H9 (cell line): ENCODE measurements around the gene ARPC2. TPM values are rescaled to one million over a fixed set of nuclear protein-coding genes. Genes with fewer than 3 reads are reported as not detected.

ENCODE experiments used
- DNase-seq: peaks from one replicate; pipeline ENCODE4 v3.0.0-alpha.2; 2017
- H2AFZ ChIP-seq: one replicate; pipeline ENCODE4 v1.6.1; 2013; ENCODE audit warnings: mild to moderate bottlenecking, low read length, control low read depth, moderate library complexity
- H2AK5ac ChIP-seq: 2 replicates; pipeline ENCODE4 v1.6.1; 2013; ENCODE audit warnings: low read length, control low read depth, mixed read lengths; ENCODE audit not compliant: insufficient read length
- H2BK120ac ChIP-seq: one replicate; pipeline ENCODE4 v1.6.1; 2013; ENCODE audit warnings: low read depth, mild to moderate bottlenecking, low read length, control low read depth, inconsistent platforms; ENCODE audit not compliant: poor library complexity, severe bottlenecking
- H2BK12ac ChIP-seq: 2 replicates; pipeline ENCODE4 v1.6.1; 2013; ENCODE audit warnings: low read length, control low read depth, mixed read lengths, low read depth; ENCODE audit not compliant: insufficient read length
- H2BK15ac ChIP-seq: 2 replicates; pipeline ENCODE4 v1.6.1; 2013; ENCODE audit warnings: low read depth, low read length, control low read depth
- H2BK20ac ChIP-seq: one replicate; pipeline ENCODE4 v1.6.1; 2013; ENCODE audit warnings: low read depth, mild to moderate bottlenecking, low read length, control low read depth, inconsistent platforms; ENCODE audit not compliant: poor library complexity, severe bottlenecking
- H2BK5ac ChIP-seq: 2 replicates; pipeline ENCODE4 v1.6.1; 2013; ENCODE audit warnings: low read length, control low read depth, mixed read lengths; ENCODE audit not compliant: insufficient read length
- H3K14ac ChIP-seq: 2 replicates; pipeline ENCODE4 v1.6.1; 2013; ENCODE audit warnings: low read length, control low read depth; ENCODE audit not compliant: insufficient read depth
- H3K18ac ChIP-seq: 2 replicates; pipeline ENCODE4 v1.6.1; 2013; ENCODE audit warnings: low read depth, mild to moderate bottlenecking, mixed read lengths, low read length, control low read depth; ENCODE audit not compliant: insufficient read length
- H3K23ac ChIP-seq: 2 replicates; pipeline ENCODE4 v1.6.1; 2013; ENCODE audit warnings: low read length, control low read depth, mixed read lengths, low read depth; ENCODE audit not compliant: insufficient read length
- H3K23me2 ChIP-seq: 2 replicates; pipeline ENCODE4 v1.6.1; 2013; ENCODE audit warnings: low read depth, mild to moderate bottlenecking, mixed read lengths, low read length, control low read depth; ENCODE audit not compliant: insufficient read length, poor library complexity, severe bottlenecking
- H3K27ac ChIP-seq: 2 replicates; pipeline ENCODE4 v1.5.1; 2013; ENCODE audit warnings: low read length, control low read depth, mixed read lengths, low read depth; ENCODE audit not compliant: insufficient read length
- H3K27me3 ChIP-seq: 2 replicates; pipeline ENCODE4 v1.6.1; 2013; ENCODE audit warnings: low read length, control low read depth, inconsistent platforms; ENCODE audit not compliant: insufficient read depth
- H3K4ac ChIP-seq: 2 replicates; pipeline ENCODE4 v1.6.1; 2013; ENCODE audit warnings: low read depth, mild to moderate bottlenecking, control low read depth, inconsistent platforms, low read length, moderate library complexity
- H3K4me1 ChIP-seq: 2 replicates; pipeline ENCODE4 v1.6.1; 2013; ENCODE audit warnings: low read length, control low read depth, inconsistent platforms; ENCODE audit not compliant: insufficient read depth
- H3K4me2 ChIP-seq: 2 replicates; pipeline ENCODE4 v1.6.1; 2013; ENCODE audit warnings: low read length, control low read depth, mixed read lengths; ENCODE audit not compliant: insufficient read length, insufficient read depth
- H3K56ac ChIP-seq: 2 replicates; pipeline ENCODE4 v1.6.1; 2013; ENCODE audit warnings: low read depth, mild to moderate bottlenecking, mixed read lengths, low read length, control low read depth; ENCODE audit not compliant: insufficient read length
- H3K79me1 ChIP-seq: 2 replicates; pipeline ENCODE4 v1.6.1; 2013; ENCODE audit warnings: low read depth, mild to moderate bottlenecking, moderate library complexity, low read length, control low read depth, inconsistent platforms; ENCODE audit not compliant: insufficient read depth, poor library complexity, severe bottlenecking
- H3K79me2 ChIP-seq: 2 replicates; pipeline ENCODE4 v1.6.1; 2013; ENCODE audit warnings: low read length, control low read depth, inconsistent platforms; ENCODE audit not compliant: insufficient read depth
- H3K9ac ChIP-seq: 2 replicates; pipeline ENCODE4 v1.6.1; 2013; ENCODE audit warnings: low read length, control low read depth, mixed read lengths; ENCODE audit not compliant: insufficient read length; ENCODE audit errors: extremely low read depth
- H3K9me3 ChIP-seq: one replicate; pipeline ENCODE4 v1.6.1; 2013; ENCODE audit warnings: low read depth, low read length, inconsistent platforms; ENCODE audit not compliant: control insufficient read depth
- H3T11ph ChIP-seq: one replicate; pipeline ENCODE4 v1.6.1; 2013; ENCODE audit warnings: mild to moderate bottlenecking, low read length, control low read depth, inconsistent platforms
- H4K20me1 ChIP-seq: one replicate; pipeline ENCODE4 v1.6.1; 2013; ENCODE audit not compliant: control insufficient read depth, insufficient read length, insufficient read depth
- H4K5ac ChIP-seq: 2 replicates; pipeline ENCODE4 v1.6.1; 2013; ENCODE audit warnings: low read depth, mild to moderate bottlenecking, mixed read lengths, low read length, control low read depth; ENCODE audit not compliant: insufficient read length
- H4K8ac ChIP-seq: replicated peaks from 2 replicates; pipeline ENCODE4 v1.6.1; 2013; ENCODE audit warnings: low read length, control low read depth, mixed read lengths, low read depth; ENCODE audit not compliant: insufficient read length
- H4K91ac ChIP-seq: 2 replicates; pipeline ENCODE4 v1.6.1; 2013; ENCODE audit warnings: low read depth, mild to moderate bottlenecking, moderate library complexity, mixed read lengths, low read length, control low read depth; ENCODE audit not compliant: insufficient read length
- H3K27ac Mint-ChIP-seq, 3 experiments: 2 replicates in 2 of 3; 3 replicates in 1 of 3; pipeline ENCODE4 v1.8.0; 2020 to 2021; ENCODE audit warnings: mixed read lengths in 3 of 3, mild to moderate bottlenecking in 1 of 3, moderate library complexity in 1 of 3
- H3K27me3 Mint-ChIP-seq: 2 replicates; pipeline ENCODE4 v1.8.0; 2021; ENCODE audit warnings: low read depth, mild to moderate bottlenecking, moderate library complexity, mixed read lengths
- H3K36me3 Mint-ChIP-seq, 3 experiments: 2 replicates in 2 of 3; 3 replicates in 1 of 3; pipeline ENCODE4 v1.8.0; 2020 to 2021; ENCODE audit warnings: low read depth in 3 of 3, mixed read lengths in 3 of 3; ENCODE audit not compliant: insufficient read depth in 1 of 3
- H3K4me1 Mint-ChIP-seq, 2 experiments: 2 replicates each; pipeline ENCODE4 v1.8.0; 2020; ENCODE audit warnings: mixed read lengths in 2 of 2
- H3K4me3 Mint-ChIP-seq, 2 experiments: 2 replicates in 1 of 2; 3 replicates in 1 of 2; pipeline ENCODE4 v1.8.0; 2020 to 2021; ENCODE audit warnings: mild to moderate bottlenecking in 2 of 2, mixed read lengths in 2 of 2, moderate library complexity in 1 of 2
- H3K9me3 Mint-ChIP-seq, 2 experiments: 2 replicates in 1 of 2; 3 replicates in 1 of 2; pipeline ENCODE4 v1.8.0; 2020; ENCODE audit warnings: mild to moderate bottlenecking in 2 of 2, mixed read lengths in 2 of 2, moderate library complexity in 1 of 2
- CTCF ChIP-seq: fragments of 200-600 bp; sonication (generic); conservative IDR thresholded peaks from 3 replicates; pipeline ENCODE4 v1.8.0; 2021; ENCODE audit warnings: antibody characterized with exemption, mild to moderate bottlenecking
- WGBS: extraction: QIAGEN DNeasy Blood & Tissue Kit; methylation state at CpG from one replicate; pipeline ENCODE4 v1.1.7; 2013; ENCODE audit warnings: missing lambda C conversion rate, low lambda C conversion rate, mixed read lengths; ENCODE audit not compliant: insufficient read length; ENCODE audit errors: extremely low coverage; 5-methylcytosine and 5-hydroxymethylcytosine counted together
- total RNA-seq: library from RNA; stranded (reverse); gene quantifications from 2 replicates; pipeline ENCODE4 v1.2.1, GENCODE V29; 2021

The ARPC2 gene
- total RNA-seq, 1 experiment from 2014 or later, result 197 TPM

DNA sequence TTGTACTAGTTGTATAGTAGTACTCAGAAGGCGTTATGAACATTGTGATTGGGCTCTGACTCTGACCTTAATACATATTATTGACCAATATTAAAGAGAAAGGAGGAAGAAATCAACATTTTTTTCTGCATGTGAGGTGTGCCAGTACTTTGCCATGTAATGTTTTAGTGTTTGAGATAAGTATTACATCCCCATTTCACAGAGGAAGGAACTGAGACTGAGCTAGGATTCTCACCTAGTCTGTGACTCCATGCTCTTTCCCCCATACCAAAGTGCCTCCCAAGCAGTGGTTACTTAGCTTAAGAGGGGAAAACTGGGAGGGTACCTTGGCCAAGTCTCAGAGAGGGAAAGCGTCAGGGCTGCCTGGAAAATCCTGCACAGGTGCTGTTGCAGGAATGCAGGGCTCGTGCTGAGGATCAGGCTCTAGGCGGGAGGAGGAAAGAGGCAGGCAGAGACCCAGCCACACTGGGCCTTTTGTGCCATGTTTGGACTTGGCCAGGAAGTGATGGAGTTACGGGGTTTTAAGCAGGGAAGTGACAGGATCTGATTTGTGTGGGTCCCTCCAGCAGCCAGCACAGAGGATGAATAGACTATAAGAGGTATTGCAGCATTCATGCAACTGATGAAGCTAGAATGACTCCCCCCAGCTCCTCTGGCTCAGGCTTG lies 55.0 kb downstream of the ARPC2 start:
- no peak overlapping the region for H2BK12ac ChIP-seq
- no peaks in the 10 kb centered on the region for H3K79me2 ChIP-seq
- no CpG with 5 or more reads among the region's 5 CpGs for WGBS
- no peaks in the 10 kb centered on the region for H4K20me1 ChIP-seq
- H4K5ac ChIP-seq, result no peak overlapping the region
- no peak overlapping the region for H3K23ac ChIP-seq
- no peaks in the 10 kb centered on the region for H3K27me3 ChIP-seq
- peaks cover 9% of the 10 kb centered on the region for H3K23me2 ChIP-seq
- no peak overlapping the region for H3K56ac ChIP-seq
- TF ChIP-seq CTCF, result no peak
- no peaks in the 10 kb centered on the region for H3K79me1 ChIP-seq
- H3K4me2 ChIP-seq, result no peak overlapping the region
- no peak overlapping the region for H2AFZ ChIP-seq
- no peak overlapping the region for H3T11ph ChIP-seq
- no peak overlapping the region for H3K9ac ChIP-seq
- H2BK5ac ChIP-seq, result no peak overlapping the region
- H3K18ac ChIP-seq, result no peak overlapping the region
- H2BK20ac ChIP-seq, result no peak overlapping the region
- peak overlapping the region; percentile 80 to 92 for H3K4me3 Mint-ChIP-seq
- no peak overlapping the region for H2BK15ac ChIP-seq
- H3K9me3 Mint-ChIP-seq, result no peaks in the 10 kb centered on the region
- H4K8ac ChIP-seq, result no peak overlapping the region
- no peaks in the 10 kb centered on the region for H3K4me1 ChIP-seq
- no peak overlapping the region for H2BK120ac ChIP-seq
- no peak overlapping the region for H4K91ac ChIP-seq
- H3K27me3 Mint-ChIP-seq, result no peaks in the 10 kb centered on the region; the same call in 1 of the 2 replicates
- no peak overlapping the region for H2AK5ac ChIP-seq
- H3K9me3 ChIP-seq, result no peaks in the 10 kb centered on the region
- no peak for DNase-seq
- peaks cover 13 to 44% (median 42%) of the 10 kb centered on the region in 3 experiments; a peak in 6 of 7 replicates for H3K36me3 Mint-ChIP-seq
- no peak overlapping the region for H3K27ac Mint-ChIP-seq
- peaks cover 18 to 21% of the 10 kb centered on the region in 2 experiments for H3K4me1 Mint-ChIP-seq
- no peak overlapping the region for H3K14ac ChIP-seq
- no peak overlapping the region for H3K27ac ChIP-seq
- no peak overlapping the region for H3K4ac ChIP-seq
